ENCODE results near the gene RPTOR. TPM values are rescaled to one million over a fixed set of nuclear protein-coding genes. Genes with fewer than 3 reads are reported as not detected.
A peak's percentile ranks its signal among the peaks of the same experiment; 100 is the strongest.
"Not testable (repeated sequence)": the region's sequence is repeated elsewhere in the genome, so short reads cannot be mapped to it uniquely, and the experiment has no call there.

The RPTOR gene
- polyA plus RNA-seq, 1 donor (not counting 4 experiments of a cell fraction or from before 2014, with no cell fraction given): 4.0 TPM

- Histone ChIP-seq H3K4me1 (ENCODE audit: control insufficient read depth, extremely low read depth, insufficient read depth, low read length) (peaks cover 36% of the 10 kb centered on the region), H3K9ac (ENCODE audit: control insufficient read depth, extremely low read depth, insufficient read depth, low read length) (peak overlapping the region; percentile 44), H3K9me1 (ENCODE audit: control insufficient read depth, extremely low read depth, insufficient read depth, low read length) (peaks cover 4% of the 10 kb centered on the region), H3K4me2 (ENCODE audit: control insufficient read depth, extremely low read depth, insufficient read depth, low read depth, low read length) (peak overlapping the region; percentile 59), H3K9me3 (ENCODE audit: control insufficient read depth, low read depth, low read length) (no peaks in the 10 kb centered on the region), H3K36me3 (ENCODE audit: control insufficient read depth in 2 of 2, extremely low read depth in 1 of 2, insufficient read depth in 2 of 2, low read length in 2 of 2) (peaks cover 2 to 7% of the 10 kb centered on the region in 2 experiments), H3K27me3 (ENCODE audit: control insufficient read depth, extremely low read depth, insufficient read depth, low read length) (no peaks in the 10 kb centered on the region), H2AFZ (ENCODE audit: control insufficient read depth, low read length) (no peak overlapping the region), H4K20me1 (ENCODE audit: control insufficient read depth, extremely low read depth, insufficient read depth, low read length) (no peaks in the 10 kb centered on the region), H3K27ac (ENCODE audit: control insufficient read depth, insufficient read depth, low read length) (peak overlapping the region; percentile 77), H3K4me3 (ENCODE audit: control insufficient read depth in 2 of 3, extremely low read depth in 1 of 3, insufficient read depth in 2 of 3, low read depth in 1 of 3, low read length in 3 of 3) (no peak overlapping the region), H3K79me2 (ENCODE audit: control insufficient read depth, insufficient read depth, low read length) (peaks cover 2% of the 10 kb centered on the region)
- DNase-seq (ENCODE audit: low read depth, low spot score) (no peak), FAIRE-seq (no peak)
- TF ChIP-seq EZH2 (IDR thresholded peaks at IDR 0.05; ENCODE audit: low read length): no peak
- dilution Hi-C loops (cut with MboI; ENCODE audit: extremely low pct_ligation_motif_present, low sequenced_read_pairs): no loop called here
Observed at GRCh38 chr17:80762076-80762475, 217.4 kb downstream of the RPTOR start.

- H3K4me1 ChIP-seq (ENCODE audit: control insufficient read depth, extremely low read depth, insufficient read depth, low read length): peaks cover 36% of the 10 kb centered on the region
- FAIRE-seq (no peak), DNase-seq (ENCODE audit: low read depth, low spot score) (no peak)
- dilution Hi-C loops (cut with MboI; ENCODE audit: extremely low pct_ligation_motif_present, low sequenced_read_pairs): no loop called here
- no peak overlapping the region for H3K27ac ChIP-seq (ENCODE audit: control insufficient read depth, insufficient read depth, low read length)
- peaks cover 4% of the 10 kb centered on the region for H3K9me1 ChIP-seq (ENCODE audit: control insufficient read depth, extremely low read depth, insufficient read depth, low read length)
- no peaks in the 10 kb centered on the region for H3K9me3 ChIP-seq (ENCODE audit: control insufficient read depth, low read depth, low read length)
- TF ChIP-seq CTCF (optimal IDR thresholded peaks at IDR 0.05 in 1 of 3, IDR thresholded peaks at IDR 0.05 in 1 of 3, conservative IDR thresholded peaks at IDR 0.05 in 1 of 3; ENCODE audit: extremely low read depth in 1 of 3, insufficient read depth in 2 of 3, low read length in 3 of 3) (no peak), EZH2 (IDR thresholded peaks at IDR 0.05; ENCODE audit: low read length) (no peak)
- H4K20me1 ChIP-seq (ENCODE audit: control insufficient read depth, extremely low read depth, insufficient read depth, low read length): no peaks in the 10 kb centered on the region
- peaks cover 2% of the 10 kb centered on the region for H3K79me2 ChIP-seq (ENCODE audit: control insufficient read depth, insufficient read depth, low read length)
- H3K4me2 ChIP-seq (ENCODE audit: control insufficient read depth, extremely low read depth, insufficient read depth, low read depth, low read length): no peak overlapping the region
- no peak overlapping the region for H2AFZ ChIP-seq (ENCODE audit: control insufficient read depth, low read length)
- no peak overlapping the region for H3K4me3 ChIP-seq (ENCODE audit: control insufficient read depth in 2 of 3, extremely low read depth in 1 of 3, insufficient read depth in 2 of 3, low read depth in 1 of 3, low read length in 3 of 3)
- H3K36me3 ChIP-seq (ENCODE audit: control insufficient read depth in 2 of 2, extremely low read depth in 1 of 2, insufficient read depth in 2 of 2, low read length in 2 of 2): peaks cover 0 to 2% of the 10 kb centered on the region in 2 experiments
- no peak overlapping the region for H3K9ac ChIP-seq (ENCODE audit: control insufficient read depth, extremely low read depth, insufficient read depth, low read length)
- no peaks in the 10 kb centered on the region for H3K27me3 ChIP-seq (ENCODE audit: control insufficient read depth, extremely low read depth, insufficient read depth, low read length)
Observed at GRCh38 chr17:80763293-80763867, 218.7 kb downstream of the RPTOR start.

GRCh38 chr17:80764627-80765145, 220.0 kb downstream of the RPTOR start:
- H3K4me3 ChIP-seq (ENCODE audit: control insufficient read depth in 2 of 3, extremely low read depth in 1 of 3, insufficient read depth in 2 of 3, low read depth in 1 of 3, low read length in 3 of 3); H3K27ac ChIP-seq (ENCODE audit: control insufficient read depth, insufficient read depth, low read length); H3K9me1 ChIP-seq (ENCODE audit: control insufficient read depth, extremely low read depth, insufficient read depth, low read length); H3K36me3 ChIP-seq (ENCODE audit: control insufficient read depth in 2 of 2, extremely low read depth in 1 of 2, insufficient read depth in 2 of 2, low read length in 2 of 2); H3K79me2 ChIP-seq (ENCODE audit: control insufficient read depth, insufficient read depth, low read length); FAIRE-seq; H3K9ac ChIP-seq (ENCODE audit: control insufficient read depth, extremely low read depth, insufficient read depth, low read length); dilution Hi-C loops (cut with MboI; ENCODE audit: extremely low pct_ligation_motif_present, low sequenced_read_pairs); H3K9me3 ChIP-seq (ENCODE audit: control insufficient read depth, low read depth, low read length); H2AFZ ChIP-seq (ENCODE audit: control insufficient read depth, low read length); H3K4me2 ChIP-seq (ENCODE audit: control insufficient read depth, extremely low read depth, insufficient read depth, low read depth, low read length); DNase-seq (ENCODE audit: low read depth, low spot score); H4K20me1 ChIP-seq (ENCODE audit: control insufficient read depth, extremely low read depth, insufficient read depth, low read length); H3K27me3 ChIP-seq (ENCODE audit: control insufficient read depth, extremely low read depth, insufficient read depth, low read length): not testable (repeated sequence)
- peaks cover 25% of the 10 kb centered on the region for H3K4me1 ChIP-seq (ENCODE audit: control insufficient read depth, extremely low read depth, insufficient read depth, low read length)

Measured in keratinocyte (primary cell).